Stimulated activated CD8-positive, alpha-beta memory T cell treated with anti-CD3 and anti-CD28 coated beads, Interleukin-15, amount 100 ng/mL, for 48 hours (primary cell): ENCODE measurements around the gene MLST8.
"Not testable (repeated sequence)": the region's sequence is repeated elsewhere in the genome, so short reads cannot be mapped to it uniquely, and the experiment has no call there.

ENCODE experiments used
- DNase-seq, 2 donors: peaks; one replicate each; pipeline ENCODE4 v3.0.0-alpha.2; 2020; ENCODE audit warnings: low read depth in 2 of 2

MLST8 gene

GRCh38 chr16:2231016-2231931, 26.0 kb downstream of the MLST8 start:
- no peak for DNase-seq

DNA sequence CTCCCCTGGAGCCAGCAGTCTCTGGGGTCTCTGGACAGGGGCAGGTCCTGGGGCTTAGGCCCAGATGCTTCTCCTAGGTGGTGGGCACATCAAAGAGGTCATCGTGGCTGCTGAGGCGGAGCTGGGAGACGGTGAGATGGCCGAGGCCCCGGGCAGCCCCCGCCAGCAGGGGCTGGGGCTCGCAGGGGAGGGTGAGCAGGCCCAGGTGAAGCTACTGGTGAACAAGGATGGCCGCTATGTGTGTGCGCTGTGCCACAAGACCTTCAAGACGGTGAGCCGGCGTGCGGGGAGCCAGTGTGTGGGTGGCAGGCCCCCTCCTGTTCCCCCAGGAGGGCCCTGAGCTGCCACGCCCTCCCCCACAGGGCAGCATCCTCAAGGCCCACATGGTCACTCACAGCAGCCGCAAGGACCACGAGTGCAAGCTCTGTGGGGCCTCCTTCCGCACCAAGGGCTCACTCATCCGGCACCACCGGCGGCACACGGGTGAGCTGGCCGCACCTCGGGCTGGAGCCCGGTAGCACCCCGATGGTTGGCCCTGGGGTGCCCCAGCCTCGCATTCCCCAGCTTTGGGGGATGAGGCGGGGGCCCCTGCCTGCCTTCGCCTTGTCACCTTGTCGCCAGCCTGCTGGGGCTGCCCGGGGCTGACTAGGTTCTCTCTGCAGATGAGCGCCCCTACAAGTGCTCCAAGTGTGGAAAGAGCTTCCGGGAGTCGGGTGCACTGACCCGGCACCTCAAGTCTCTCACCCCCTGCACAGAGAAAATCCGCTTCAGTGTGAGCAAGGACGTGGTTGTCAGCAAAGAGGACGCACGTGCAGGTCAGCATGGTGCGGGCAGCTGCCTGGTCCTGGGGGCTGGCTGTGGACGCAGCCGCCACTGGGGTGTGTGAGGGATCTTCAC, 27.1 kb downstream of the MLST8 start:
- no peak for DNase-seq

DNA sequence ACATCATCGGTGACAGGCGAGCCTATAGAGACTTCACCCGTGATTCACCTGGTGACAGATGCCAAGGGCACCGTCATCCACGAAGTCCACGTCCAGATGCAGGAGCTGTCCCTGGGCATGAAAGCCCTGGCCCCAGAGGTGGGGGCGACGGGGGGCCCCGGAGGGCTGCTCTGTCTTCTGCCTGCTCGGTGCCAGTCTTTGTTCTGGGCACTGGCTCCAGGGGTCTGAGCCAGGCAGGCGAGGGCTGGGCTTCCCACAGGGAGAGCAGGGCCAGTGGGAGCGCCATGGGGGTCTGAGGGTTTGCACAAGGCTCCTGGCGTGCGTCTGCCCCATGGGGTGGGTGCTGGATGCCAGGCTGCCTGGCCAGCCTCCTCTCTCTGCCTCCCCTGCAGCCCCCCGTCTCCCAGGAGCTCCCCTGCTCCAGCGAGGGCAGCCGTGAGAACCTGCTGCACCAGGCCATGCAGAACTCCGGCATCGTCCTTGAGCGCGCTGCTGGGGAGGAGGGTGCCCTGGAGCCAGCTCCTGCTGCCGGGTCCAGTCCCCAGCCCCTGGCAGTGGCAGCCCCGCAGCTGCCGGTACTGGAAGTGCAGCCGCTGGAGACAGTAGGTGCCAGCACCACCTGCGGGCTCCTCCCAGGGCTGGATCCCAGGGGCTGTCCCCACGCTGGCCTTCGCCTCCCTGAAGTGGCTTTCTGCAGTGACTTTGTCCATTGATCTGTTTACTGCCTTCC, 28.0 kb downstream of the MLST8 start:
- no peak for DNase-seq

- DNase-seq = no peak
Measured at GRCh38 chr16:2233872-2234812, 28.9 kb downstream of the MLST8 start.

DNA sequence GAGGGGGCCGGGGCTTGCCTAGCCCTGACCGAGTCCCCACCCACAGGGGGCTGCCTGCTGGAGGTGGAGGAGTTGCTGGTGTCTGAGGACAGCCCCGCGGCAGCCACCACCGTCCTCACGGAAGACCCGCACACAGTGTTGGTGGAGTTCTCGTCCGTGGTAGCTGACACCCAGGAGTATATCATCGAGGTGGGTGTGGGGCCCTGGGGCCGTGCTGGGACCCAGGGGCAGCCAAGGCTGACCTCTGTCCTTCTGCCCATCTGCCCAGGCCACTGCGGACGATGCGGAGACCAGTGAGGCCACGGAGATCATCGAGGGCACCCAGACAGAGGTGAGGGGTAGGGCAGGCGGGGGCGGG, 29.5 kb downstream of the MLST8 start:
- DNase-seq = no peak

DNA sequence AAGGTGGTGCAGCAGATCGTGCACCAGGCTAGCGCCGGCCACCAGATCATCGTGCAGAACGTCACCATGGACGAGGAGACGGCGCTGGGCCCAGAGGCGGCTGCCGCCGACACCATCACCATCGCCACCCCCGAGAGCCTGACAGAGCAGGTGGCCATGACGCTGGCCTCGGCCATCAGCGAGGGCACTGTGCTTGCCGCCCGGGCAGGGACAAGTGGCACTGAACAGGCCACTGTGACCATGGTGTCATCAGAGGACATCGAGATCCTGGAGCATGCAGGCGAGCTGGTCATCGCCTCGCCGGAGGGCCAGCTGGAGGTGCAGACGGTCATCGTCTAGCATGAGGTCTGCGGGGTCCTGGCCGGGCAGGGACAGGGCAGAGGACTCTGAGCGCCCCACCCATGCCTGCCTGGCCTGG, 30.0 kb downstream of the MLST8 start:
- no peak for DNase-seq

GRCh38 chr16:2235695-2236336, 30.6 kb downstream of the MLST8 start:
- no peak for DNase-seq

DNA sequence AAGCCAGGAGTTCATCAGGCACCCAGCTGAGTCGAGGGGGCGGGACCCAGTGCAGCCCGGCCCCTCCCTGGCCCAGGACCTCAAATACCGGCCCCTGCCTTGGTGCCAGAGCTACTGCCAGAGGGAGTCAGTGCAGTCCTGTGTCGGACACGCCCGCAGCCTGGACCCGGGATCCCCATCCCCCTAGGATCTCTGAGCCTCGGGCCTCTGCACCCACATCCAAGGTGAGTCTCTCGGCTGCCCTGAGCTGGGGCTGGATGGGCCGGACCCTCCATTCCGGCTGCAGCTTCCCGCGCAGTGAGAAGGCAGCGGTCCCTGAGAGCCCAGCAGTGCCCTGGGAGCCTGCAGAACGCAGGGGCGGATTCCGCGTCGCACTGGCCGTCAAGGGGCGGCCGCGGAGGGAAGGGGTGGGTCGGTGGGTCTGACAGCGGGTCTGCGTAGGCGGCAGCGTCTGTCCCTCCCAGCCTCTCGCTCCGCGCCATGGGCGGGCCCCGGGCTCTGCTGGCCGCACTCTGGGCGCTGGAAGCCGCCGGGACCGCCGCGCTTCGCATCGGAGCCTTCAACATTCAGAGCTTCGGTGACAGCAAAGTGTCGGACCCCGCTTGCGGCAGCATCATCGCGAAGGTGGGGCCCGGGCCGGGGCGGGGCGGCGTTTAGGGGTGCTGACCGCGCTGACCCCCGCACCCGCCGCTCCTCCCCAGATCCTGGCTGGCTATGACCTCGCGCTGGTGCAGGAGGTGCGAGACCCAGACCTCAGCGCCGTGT, 31.3 kb downstream of the MLST8 start, which contains the start of gene DNASE1L2:
DNASE1L2 (plus strand) TSS at position 108 of the 765 bp plus-strand sequence; CDS start at position 481, 373 bp downstream.
- no peak for DNase-seq

DNA sequence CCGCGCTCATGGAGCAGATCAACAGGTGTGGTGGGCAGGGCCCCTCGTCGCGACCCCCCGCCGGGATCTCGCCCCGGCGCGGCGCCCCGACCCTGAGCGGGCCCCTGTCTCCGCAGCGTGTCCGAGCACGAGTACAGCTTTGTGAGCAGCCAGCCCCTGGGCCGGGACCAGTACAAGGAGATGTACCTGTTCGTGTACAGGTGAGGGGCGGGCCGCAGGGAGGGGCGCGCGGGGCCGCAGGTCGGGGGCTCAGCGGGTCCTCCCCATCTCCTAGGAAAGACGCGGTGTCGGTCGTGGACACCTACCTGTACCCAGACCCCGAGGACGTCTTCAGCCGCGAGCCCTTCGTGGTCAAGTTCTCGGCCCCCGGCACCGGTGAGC, 31.8 kb downstream of the MLST8 start:
- no peak for DNase-seq

DNA sequence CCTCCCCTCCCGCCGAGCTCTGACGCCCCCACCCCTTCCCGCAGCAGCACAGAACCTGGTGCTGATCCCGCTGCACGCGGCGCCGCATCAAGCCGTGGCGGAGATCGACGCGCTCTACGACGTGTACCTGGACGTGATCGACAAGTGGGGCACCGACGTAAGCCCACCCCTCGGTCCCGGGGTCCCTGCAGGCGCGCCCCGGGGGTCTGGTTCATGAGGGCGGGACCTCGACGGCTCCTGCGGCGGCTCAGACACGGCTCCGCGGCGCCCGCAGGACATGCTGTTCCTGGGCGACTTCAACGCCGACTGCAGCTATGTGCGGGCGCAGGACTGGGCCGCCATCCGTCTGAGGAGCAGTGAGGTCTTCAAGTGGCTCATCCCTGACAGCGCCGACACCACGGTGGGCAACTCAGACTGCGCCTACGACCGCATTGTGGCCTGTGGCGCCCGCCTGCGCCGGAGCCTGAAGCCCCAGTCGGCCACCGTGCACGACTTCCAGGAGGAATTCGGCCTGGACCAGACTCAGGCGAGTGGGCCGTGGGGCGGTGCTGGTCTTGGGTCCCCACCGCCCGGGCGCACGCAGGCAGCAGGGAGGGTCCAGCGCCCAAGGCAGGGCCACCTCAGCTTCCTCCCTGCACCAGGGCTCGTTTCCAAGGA, 32.4 kb downstream of the MLST8 start:
- DNase-seq = no peak

GRCh38 chr16:2238150-2238837, 33.0 kb downstream of the MLST8 start:
- DNase-seq = no peak

DNA sequence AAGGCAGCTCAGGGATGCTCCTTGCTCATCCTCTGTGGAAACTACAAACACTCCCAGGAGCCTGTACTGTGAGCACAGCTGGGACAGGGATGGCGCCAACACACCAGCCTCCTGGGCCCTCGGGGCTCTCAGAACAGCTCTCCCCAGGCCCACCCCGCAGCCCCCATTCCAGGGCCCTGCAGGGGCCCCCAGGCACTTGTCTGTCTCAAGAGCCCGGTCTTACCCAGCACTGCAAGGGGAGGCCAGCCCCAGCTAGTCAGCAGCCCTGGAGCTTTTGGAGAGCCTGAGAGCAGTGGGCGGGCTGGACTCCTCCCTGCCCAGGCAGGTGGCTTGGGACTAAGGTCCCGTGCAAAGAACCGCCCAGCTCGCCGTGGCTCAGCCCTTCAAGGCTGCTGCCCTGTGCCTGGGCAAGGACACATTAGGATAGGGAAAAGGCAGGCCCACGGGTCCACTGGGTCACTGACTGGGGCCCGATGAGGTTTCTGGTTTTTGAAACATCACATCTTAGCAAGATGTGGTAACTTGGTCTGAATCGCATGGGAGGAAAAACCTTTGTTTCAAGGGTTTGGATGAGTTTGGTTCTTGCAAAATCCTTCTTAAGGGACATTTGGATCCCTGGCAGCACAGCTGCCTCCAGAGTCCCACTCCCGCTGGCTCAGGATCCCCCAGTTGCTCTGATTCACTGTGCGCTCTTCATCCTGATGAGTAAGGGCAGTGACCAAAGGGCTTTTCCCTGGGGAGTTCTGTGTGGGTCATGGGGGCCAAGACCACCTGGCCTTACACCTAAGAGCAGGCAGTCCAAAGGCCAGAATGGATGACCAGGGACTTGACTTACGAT, 33.8 kb downstream of the MLST8 start:
- no peak for DNase-seq

DNA sequence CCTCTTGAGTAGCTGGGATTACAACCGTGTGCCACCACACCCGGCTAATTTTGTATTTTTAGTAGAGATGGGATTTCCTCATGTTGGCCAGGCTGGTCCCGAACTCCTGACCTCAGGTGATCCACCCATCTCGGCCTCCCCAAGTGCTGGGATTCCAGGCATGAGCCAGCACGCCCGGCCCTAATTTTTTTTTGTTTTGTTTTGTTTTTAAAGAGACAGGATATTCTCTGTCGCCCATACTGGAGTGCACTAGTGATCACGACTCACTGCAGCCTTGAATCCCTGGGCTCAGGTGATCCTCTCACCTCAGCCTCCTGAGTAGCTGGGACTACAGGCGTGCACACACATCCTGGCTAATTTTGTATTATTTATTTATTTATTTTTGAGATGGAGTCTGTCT, 35.1 kb downstream of the MLST8 start:
- not testable (repeated sequence) for DNase-seq

GRCh38 chr16:2242598-2242997, 37.3 kb downstream of the MLST8 start:
- DNase-seq = no peak

GRCh38 chr16:2243031-2243528, 37.8 kb downstream of the MLST8 start:
- no peak for DNase-seq

DNA sequence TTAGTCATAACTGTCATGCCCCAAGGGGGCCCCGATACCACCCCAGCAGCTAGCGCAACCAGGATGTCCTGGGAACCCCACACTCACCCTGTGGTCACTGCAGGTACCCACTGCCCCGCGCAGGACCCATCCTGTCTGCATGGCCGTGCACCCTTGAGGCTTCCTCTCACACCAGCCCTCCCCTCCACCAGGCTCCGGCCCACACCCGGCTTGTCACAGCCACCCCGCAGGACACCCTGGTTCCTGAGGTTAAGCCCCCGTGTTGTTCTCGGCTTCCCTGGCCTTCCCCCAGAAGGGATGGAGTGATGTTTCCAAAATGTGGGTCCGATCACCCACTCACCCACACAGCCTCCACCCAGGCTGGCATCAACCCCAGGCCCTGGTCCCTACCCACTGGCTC, 38.5 kb downstream of the MLST8 start:
- DNase-seq = no peak

- DNase-seq = no peak
Measured at GRCh38 chr16:2244301-2244700, 39.0 kb downstream of the MLST8 start.
